ENCODE measurements around the gene TJP2. TPM values are rescaled to one million over a fixed set of nuclear protein-coding genes. Genes with fewer than 3 reads are reported as not detected.

The TJP2 gene
- total and polyA plus RNA-seq, 4 donors: 32.4 to 121 (median 110) TPM

DNA sequence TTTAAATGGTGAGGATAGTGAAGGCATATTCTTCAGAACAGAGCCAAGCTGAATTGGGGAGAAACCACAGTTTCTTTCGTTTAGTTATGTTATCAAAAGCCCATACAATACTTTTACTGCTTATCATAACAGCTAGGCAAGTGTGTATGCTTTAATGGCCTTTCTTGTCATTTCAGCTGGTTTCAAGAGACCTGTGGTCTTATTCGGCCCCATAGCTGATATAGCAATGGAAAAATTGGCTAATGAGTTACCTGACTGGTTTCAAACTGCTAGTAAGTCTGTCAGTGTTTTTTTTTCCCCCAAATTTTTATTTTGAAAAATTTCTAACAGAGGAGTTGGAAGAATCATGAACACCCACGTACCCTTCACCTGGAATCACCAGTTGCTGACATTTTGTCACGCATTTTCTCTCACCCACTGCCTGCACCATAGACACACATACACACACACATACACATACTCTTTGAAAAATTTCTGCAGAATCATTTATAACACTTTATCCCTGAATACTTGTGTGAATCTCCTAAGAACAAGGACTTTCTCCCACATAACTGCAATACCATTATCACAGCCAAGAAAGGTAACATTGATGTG is 63.7 kb downstream of the TJP2 start:
- DNase-seq: no peak
- H3K4me3 ChIP-seq (ENCODE audit: low read length in 2 of 2): no peak overlapping the region
- H3K9me3 ChIP-seq (ENCODE audit: control insufficient read depth, low read length): no peaks in the 10 kb centered on the region
- intact Hi-C loops (cut with DNase I): no loop called here
- H3K27ac ChIP-seq (ENCODE audit: low read depth in 1 of 2, low read length in 2 of 2): no peak overlapping the region
- H3K4me1 ChIP-seq (ENCODE audit: control insufficient read depth in 1 of 2, insufficient read depth in 2 of 2, low read length in 2 of 2): no peaks in the 10 kb centered on the region
- H3K27me3 ChIP-seq (ENCODE audit: control insufficient read depth in 1 of 2, insufficient read depth in 2 of 2, low read length in 1 of 2): no peaks in the 10 kb centered on the region
- no peak for ATAC-seq (ENCODE audit: low FRiP score)
- H3K36me3 ChIP-seq (ENCODE audit: control insufficient read depth in 1 of 2, insufficient read depth in 2 of 2, low read length in 1 of 2): peaks cover 15 to 16% of the 10 kb centered on the region in 2 donors
- 92 to 94% methylated on average over 4 of the region's 4 CpGs for WGBS, 2 donors

DNA sequence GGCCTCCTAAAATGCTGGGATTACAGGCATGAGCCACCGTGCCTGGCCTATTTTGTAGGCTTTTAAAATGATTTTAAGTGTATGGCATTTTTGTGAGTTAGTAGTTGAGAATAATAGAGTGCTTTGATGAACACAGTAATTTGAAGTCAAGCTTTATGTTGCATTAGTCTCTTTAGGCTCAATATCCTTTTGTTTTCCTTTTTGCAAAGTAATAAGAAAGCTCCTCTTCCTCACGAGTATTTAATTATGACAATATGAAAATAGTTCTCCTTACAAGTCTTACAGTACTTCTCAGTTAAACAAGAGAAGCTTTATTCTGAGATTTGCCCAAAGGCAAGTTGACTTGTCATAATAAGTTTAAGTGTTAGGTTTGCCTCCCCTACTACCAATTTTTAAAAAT is 69.0 kb downstream of the TJP2 start:
- no peak for ATAC-seq (ENCODE audit: low FRiP score)
- Histone ChIP-seq H3K4me1 (ENCODE audit: control insufficient read depth in 1 of 2, insufficient read depth in 2 of 2, low read length in 2 of 2) (no peaks in the 10 kb centered on the region), H3K9me3 (ENCODE audit: control insufficient read depth, low read length) (no peaks in the 10 kb centered on the region), H3K27ac (ENCODE audit: low read depth in 1 of 2, low read length in 2 of 2) (no peak overlapping the region), H3K36me3 (ENCODE audit: control insufficient read depth in 1 of 2, insufficient read depth in 2 of 2, low read length in 1 of 2) (peaks cover 2 to 10% of the 10 kb centered on the region in 2 donors), H3K4me3 (ENCODE audit: low read length in 2 of 2) (no peak overlapping the region), H3K27me3 (ENCODE audit: control insufficient read depth in 1 of 2, insufficient read depth in 2 of 2, low read length in 1 of 2) (no peaks in the 10 kb centered on the region)
- intact Hi-C loops (cut with DNase I): no loop called here
- no peak for DNase-seq
- 87 to 92% methylated on average over 2 of the region's 2 CpGs for WGBS, 2 donors

DNA sequence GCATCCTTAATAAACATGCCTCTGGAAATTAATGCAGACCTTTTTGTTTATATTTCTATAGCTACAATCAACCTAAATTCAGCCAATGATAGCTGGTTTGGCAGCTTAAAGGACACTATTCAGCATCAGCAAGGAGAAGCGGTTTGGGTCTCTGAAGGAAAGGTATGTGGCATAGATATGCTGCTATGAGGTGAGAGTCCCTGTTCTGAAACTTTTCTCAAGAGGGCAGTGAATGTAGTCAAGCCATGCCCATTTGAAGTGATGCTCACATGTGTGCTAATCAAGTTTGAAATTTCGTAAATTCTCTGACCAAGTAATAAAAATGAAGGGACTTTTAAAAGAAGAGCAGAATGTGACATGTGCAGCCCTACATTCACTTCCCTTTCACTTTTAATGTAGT is 72.6 kb downstream of the TJP2 start:
- Histone ChIP-seq H3K27ac (ENCODE audit: low read depth in 1 of 2, low read length in 2 of 2) (no peak overlapping the region), H3K9me3 (ENCODE audit: control insufficient read depth, low read length) (no peaks in the 10 kb centered on the region), H3K27me3 (ENCODE audit: control insufficient read depth in 1 of 2, insufficient read depth in 2 of 2, low read length in 1 of 2) (no peaks in the 10 kb centered on the region), H3K4me3 (ENCODE audit: low read length in 2 of 2) (no peak overlapping the region), H3K4me1 (ENCODE audit: control insufficient read depth in 1 of 2, insufficient read depth in 2 of 2, low read length in 2 of 2) (no peaks in the 10 kb centered on the region), H3K36me3 (ENCODE audit: control insufficient read depth in 1 of 2, insufficient read depth in 2 of 2, low read length in 1 of 2) (peaks cover 2 to 14% of the 10 kb centered on the region in 2 donors)
- 98 to 99% methylated on average over 2 of the region's 2 CpGs for WGBS, 2 donors
- intact Hi-C loops (cut with DNase I): no loop called here
- DNase-seq (no peak), ATAC-seq (ENCODE audit: low FRiP score) (no peak)

DNA sequence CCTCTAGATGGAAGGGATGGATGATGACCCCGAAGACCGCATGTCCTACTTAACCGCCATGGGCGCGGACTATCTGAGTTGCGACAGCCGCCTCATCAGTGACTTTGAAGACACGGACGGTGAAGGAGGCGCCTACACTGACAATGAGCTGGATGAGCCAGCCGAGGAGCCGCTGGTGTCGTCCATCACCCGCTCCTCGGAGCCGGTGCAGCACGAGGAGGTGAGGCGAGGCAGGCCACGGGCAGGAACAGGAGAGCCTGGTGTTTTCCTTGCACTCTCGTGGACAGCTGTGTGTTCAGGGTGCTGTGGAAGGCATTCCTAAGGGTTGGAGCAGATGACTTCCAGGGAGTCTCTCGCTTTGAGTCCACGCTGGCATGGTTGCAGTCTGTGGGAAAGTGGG is 73.9 kb downstream of the TJP2 start:
- no peak for ATAC-seq (ENCODE audit: low FRiP score)
- Histone ChIP-seq H3K4me1 (ENCODE audit: control insufficient read depth in 1 of 2, insufficient read depth in 2 of 2, low read length in 2 of 2) (no peaks in the 10 kb centered on the region), H3K36me3 (ENCODE audit: control insufficient read depth in 1 of 2, insufficient read depth in 2 of 2, low read length in 1 of 2) (peaks cover 2 to 9% of the 10 kb centered on the region in 2 donors), H3K4me3 (ENCODE audit: low read length in 2 of 2) (no peak overlapping the region), H3K27ac (ENCODE audit: low read depth in 1 of 2, low read length in 2 of 2) (no peak overlapping the region), H3K27me3 (ENCODE audit: control insufficient read depth in 1 of 2, insufficient read depth in 2 of 2, low read length in 1 of 2) (no peaks in the 10 kb centered on the region), H3K9me3 (ENCODE audit: control insufficient read depth, low read length) (no peaks in the 10 kb centered on the region)
- intact Hi-C loops (cut with DNase I): no loop called here
- WGBS, 2 donors: 96% methylated on average over 22 of the region's 22 CpGs
- DNase-seq: no peak

DNA sequence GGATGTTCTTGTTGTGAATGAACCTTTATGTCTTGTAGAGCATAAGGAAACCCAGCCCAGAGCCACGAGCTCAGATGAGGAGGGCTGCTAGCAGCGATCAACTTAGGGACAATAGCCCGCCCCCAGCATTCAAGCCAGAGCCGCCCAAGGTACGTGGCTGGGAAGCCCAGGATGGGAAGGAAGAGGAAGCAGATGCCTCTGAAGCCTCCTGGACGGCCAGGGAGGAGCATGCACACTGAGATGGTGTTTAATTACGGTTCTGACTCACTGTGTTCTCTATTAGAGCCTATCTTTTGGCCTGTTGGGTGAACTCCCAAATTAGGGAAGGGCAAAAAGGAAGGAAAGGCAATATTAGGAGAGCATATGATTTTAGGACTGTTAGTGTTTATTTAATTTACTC is 75.3 kb downstream of the TJP2 start:
- peaks cover 2 to 15% of the 10 kb centered on the region in 2 donors for H3K36me3 ChIP-seq (ENCODE audit: control insufficient read depth in 1 of 2, insufficient read depth in 2 of 2, low read length in 1 of 2)
- no peaks in the 10 kb centered on the region for H3K4me1 ChIP-seq (ENCODE audit: control insufficient read depth in 1 of 2, insufficient read depth in 2 of 2, low read length in 2 of 2)
- no peaks in the 10 kb centered on the region for H3K27me3 ChIP-seq (ENCODE audit: control insufficient read depth in 1 of 2, insufficient read depth in 2 of 2, low read length in 1 of 2)
- H3K4me3 ChIP-seq (ENCODE audit: low read length in 2 of 2): no peak overlapping the region
- WGBS, 2 donors: 81 to 82% methylated on average over 7 of the region's 7 CpGs
- ATAC-seq (ENCODE audit: low FRiP score) (no peak), DNase-seq (no peak)
- intact Hi-C loops (cut with DNase I): no loop called here
- no peaks in the 10 kb centered on the region for H3K9me3 ChIP-seq (ENCODE audit: control insufficient read depth, low read length)
- no peak overlapping the region for H3K27ac ChIP-seq (ENCODE audit: low read depth in 1 of 2, low read length in 2 of 2)

DNA sequence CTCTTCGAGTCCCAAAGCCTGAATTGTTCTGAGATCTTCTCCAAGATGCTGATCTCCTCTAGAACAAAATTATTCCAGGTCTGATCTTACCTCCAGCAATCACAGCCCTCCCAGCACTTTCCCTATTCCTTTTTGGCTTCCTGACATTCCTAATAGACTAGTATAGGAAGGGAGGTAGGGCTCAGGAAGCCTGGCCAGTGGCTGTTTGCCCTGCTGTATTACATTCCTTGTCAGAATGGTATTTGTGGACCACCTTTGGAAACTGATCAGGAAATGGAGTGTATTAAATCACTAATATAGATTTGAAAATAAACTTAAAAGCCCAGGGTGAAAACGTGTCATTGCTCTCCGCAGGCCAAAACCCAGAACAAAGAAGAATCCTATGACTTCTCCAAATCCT is 76.6 kb downstream of the TJP2 start:
- H3K27me3 ChIP-seq (ENCODE audit: control insufficient read depth in 1 of 2, insufficient read depth in 2 of 2, low read length in 1 of 2): no peaks in the 10 kb centered on the region
- H3K4me3 ChIP-seq (ENCODE audit: low read length in 2 of 2): no peak overlapping the region
- DNase-seq (no peak), ATAC-seq (ENCODE audit: low FRiP score) (no peak)
- H3K4me1 ChIP-seq (ENCODE audit: control insufficient read depth in 1 of 2, insufficient read depth in 2 of 2, low read length in 2 of 2): no peaks in the 10 kb centered on the region
- peaks cover 2 to 15% of the 10 kb centered on the region in 2 donors for H3K36me3 ChIP-seq (ENCODE audit: control insufficient read depth in 1 of 2, insufficient read depth in 2 of 2, low read length in 1 of 2)
- no peaks in the 10 kb centered on the region for H3K9me3 ChIP-seq (ENCODE audit: control insufficient read depth, low read length)
- no peak overlapping the region for H3K27ac ChIP-seq (ENCODE audit: low read depth in 1 of 2, low read length in 2 of 2)
- intact Hi-C loops (cut with DNase I): loop anchor here in 1 of 2 donors (5.0 kb wide), 1 partner anchor 33 kb away; no protein-coding TSS in a partner anchor
- WGBS, 2 donors: 62 to 93% methylated on average over 3 of the region's 3 CpGs

DNA sequence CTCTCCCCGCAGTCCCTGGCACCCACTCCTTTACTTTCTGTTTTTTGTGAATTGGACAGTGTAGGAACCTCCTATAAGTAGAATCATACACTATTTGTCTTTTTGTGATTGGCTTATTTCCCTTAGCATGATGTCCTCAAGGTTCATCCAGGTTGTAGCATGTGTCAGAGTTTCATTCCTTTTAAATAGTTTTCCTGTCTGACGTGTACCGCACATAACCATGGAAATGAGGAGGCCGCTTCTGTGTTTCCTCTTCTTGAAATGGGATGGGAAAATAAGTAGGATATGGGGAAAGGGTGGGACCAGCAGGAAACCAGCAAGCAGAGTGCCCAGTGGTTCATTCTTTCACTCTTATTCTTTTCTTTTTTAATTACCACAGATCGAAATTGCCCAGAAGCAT is 78.4 kb downstream of the TJP2 start:
- Histone ChIP-seq H3K27me3 (ENCODE audit: control insufficient read depth in 1 of 2, insufficient read depth in 2 of 2, low read length in 1 of 2) (no peaks in the 10 kb centered on the region), H3K9me3 (ENCODE audit: control insufficient read depth, low read length) (no peaks in the 10 kb centered on the region), H3K36me3 (ENCODE audit: control insufficient read depth in 1 of 2, insufficient read depth in 2 of 2, low read length in 1 of 2) (peaks cover 0 to 15% of the 10 kb centered on the region in 2 donors), H3K4me3 (ENCODE audit: low read length in 2 of 2) (no peak overlapping the region), H3K4me1 (ENCODE audit: control insufficient read depth in 1 of 2, insufficient read depth in 2 of 2, low read length in 2 of 2) (no peaks in the 10 kb centered on the region), H3K27ac (ENCODE audit: low read depth in 1 of 2, low read length in 2 of 2) (no peak overlapping the region)
- intact Hi-C loops (cut with DNase I): loop anchor here (2.0 to 5.0 kb wide), 2 partner anchors 35 to 72 kb away; partner anchors contain the start of gene ENTREP1 (in 1 of the 2)
- no peak for ATAC-seq (ENCODE audit: low FRiP score)
- DNase-seq: no peak
- 92 to 93% methylated on average over 5 of the region's 5 CpGs for WGBS, 2 donors

DNA sequence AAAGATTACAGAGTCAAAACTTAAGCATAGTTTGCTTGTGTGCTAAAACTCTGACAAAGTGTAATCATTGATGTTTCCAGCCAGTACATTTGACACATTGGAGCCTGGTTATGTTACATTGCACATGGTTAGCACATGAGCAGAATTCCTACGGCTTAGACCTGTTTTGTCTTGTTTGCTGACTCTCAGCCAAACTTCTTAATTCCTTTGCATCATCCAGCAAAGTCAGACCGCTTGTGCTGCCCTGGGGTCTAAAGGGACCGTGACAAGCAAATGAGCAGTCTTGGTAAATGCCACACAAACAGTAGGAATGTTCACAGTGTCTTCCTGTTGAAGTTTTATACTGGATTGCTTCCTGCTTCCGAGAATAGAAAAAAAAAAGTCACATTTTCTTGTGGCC is 79.0 kb downstream of the TJP2 start:
- DNase-seq: no peak
- whole genome bisulfite sequencing, 2 donors: 8 to 11% methylated on average over 4 of the region's 4 CpGs

DNA sequence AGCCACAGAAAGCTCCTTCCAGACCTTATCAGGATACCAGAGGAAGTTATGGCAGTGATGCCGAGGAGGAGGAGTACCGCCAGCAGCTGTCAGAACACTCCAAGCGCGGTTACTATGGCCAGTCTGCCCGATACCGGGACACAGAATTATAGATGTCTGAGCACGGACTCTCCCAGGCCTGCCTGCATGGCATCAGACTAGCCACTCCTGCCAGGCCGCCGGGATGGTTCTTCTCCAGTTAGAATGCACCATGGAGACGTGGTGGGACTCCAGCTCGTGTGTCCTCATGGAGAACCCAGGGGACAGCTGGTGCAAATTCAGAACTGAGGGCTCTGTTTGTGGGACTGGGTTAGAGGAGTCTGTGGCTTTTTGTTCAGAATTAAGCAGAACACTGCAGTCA is 80.1 kb downstream of the TJP2 start:
- DNase-seq (no peak), ATAC-seq (ENCODE audit: low FRiP score) (no peak)
- no peaks in the 10 kb centered on the region for H3K4me1 ChIP-seq (ENCODE audit: control insufficient read depth in 1 of 2, insufficient read depth in 2 of 2, low read length in 2 of 2)
- H3K36me3 ChIP-seq (ENCODE audit: control insufficient read depth in 1 of 2, insufficient read depth in 2 of 2, low read length in 1 of 2): peaks cover 0 to 10% of the 10 kb centered on the region in 2 donors
- WGBS, 2 donors: 93 to 94% methylated on average over 11 of the region's 11 CpGs
- intact Hi-C loops (cut with DNase I): loop anchor here in 1 of 2 donors (5.0 kb wide), 1 partner anchor 37 kb away; no protein-coding TSS in a partner anchor
- H3K27me3 ChIP-seq (ENCODE audit: control insufficient read depth in 1 of 2, insufficient read depth in 2 of 2, low read length in 1 of 2): no peaks in the 10 kb centered on the region
- H3K4me3 ChIP-seq (ENCODE audit: low read length in 2 of 2): no peak overlapping the region
- H3K9me3 ChIP-seq (ENCODE audit: control insufficient read depth, low read length): no peaks in the 10 kb centered on the region
- no peak overlapping the region for H3K27ac ChIP-seq (ENCODE audit: low read depth in 1 of 2, low read length in 2 of 2)

More for the DNA sequence above, 79.0 kb downstream of the TJP2 start:
- intact Hi-C loops (cut with DNase I): loop anchor here (2.0 to 5.0 kb wide), 2 partner anchors 36 to 72 kb away; partner anchors contain the start of gene ENTREP1 (in 1 of the 2)
- Histone ChIP-seq H3K36me3 (ENCODE audit: control insufficient read depth in 1 of 2, insufficient read depth in 2 of 2, low read length in 1 of 2) (peaks cover 0 to 13% of the 10 kb centered on the region in 2 donors), H3K9me3 (ENCODE audit: control insufficient read depth, low read length) (no peaks in the 10 kb centered on the region), H3K27me3 (ENCODE audit: control insufficient read depth in 1 of 2, insufficient read depth in 2 of 2, low read length in 1 of 2) (no peaks in the 10 kb centered on the region), H3K4me1 (ENCODE audit: control insufficient read depth in 1 of 2, insufficient read depth in 2 of 2, low read length in 2 of 2) (no peaks in the 10 kb centered on the region), H3K4me3 (ENCODE audit: low read length in 2 of 2) (no peak overlapping the region), H3K27ac (ENCODE audit: low read depth in 1 of 2, low read length in 2 of 2) (no peak overlapping the region)
- ATAC-seq (ENCODE audit: low FRiP score): no peak
